Stimulated activated CD4-positive, alpha-beta T cell treated with anti-CD3 and anti-CD28 coated beads, TNF-alpha, amount 100 ng/mL, for 4 hours (primary cell): Measurements from ENCODE around the gene TSPEAR.
A peak's percentile ranks its signal among the peaks of the same experiment; 100 is the strongest.
"Not testable (repeated sequence)": the region's sequence is repeated elsewhere in the genome, so short reads cannot be mapped to it uniquely, and the experiment has no call there.

Experiments used
- DNase-seq, 3 experiments: peaks; one replicate each; pipeline ENCODE4 v3.0.0-alpha.2; 2020; ENCODE audit warnings: low read depth in 3 of 3

The TSPEAR gene

DNA sequence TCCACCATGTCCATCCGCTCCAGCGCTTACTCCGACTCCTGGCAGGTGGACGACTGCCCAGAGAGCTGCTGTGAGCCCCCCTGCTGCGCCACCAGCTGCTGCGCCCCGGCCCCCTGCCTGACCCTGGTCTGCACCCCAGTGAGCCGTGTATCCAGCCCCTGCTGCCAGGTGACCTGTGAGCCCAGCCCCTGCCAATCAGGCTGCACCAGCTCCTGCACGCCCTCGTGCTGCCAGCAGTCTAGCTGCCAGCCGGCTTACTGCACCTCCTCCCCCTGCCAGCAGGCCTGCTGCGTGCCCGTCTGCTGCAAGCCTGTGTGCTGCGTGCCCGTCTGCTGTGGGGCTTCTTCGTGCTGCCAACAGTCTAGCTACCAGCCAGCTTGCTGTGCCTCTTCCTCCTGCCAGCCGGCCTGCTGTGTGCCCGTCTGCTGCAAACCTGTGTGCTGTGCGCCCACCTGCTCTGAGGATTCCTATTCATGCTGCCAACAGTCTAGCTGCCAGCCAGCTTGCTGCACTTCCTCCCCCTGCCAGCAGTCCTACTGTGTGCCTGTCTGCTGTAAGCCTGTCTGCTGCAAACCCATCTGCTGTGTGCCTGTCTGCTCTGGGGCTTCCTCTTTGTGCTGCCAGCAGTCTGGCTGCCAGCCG, 84.1 kb downstream of the TSPEAR start:
- not testable (repeated sequence) for DNase-seq

DNA sequence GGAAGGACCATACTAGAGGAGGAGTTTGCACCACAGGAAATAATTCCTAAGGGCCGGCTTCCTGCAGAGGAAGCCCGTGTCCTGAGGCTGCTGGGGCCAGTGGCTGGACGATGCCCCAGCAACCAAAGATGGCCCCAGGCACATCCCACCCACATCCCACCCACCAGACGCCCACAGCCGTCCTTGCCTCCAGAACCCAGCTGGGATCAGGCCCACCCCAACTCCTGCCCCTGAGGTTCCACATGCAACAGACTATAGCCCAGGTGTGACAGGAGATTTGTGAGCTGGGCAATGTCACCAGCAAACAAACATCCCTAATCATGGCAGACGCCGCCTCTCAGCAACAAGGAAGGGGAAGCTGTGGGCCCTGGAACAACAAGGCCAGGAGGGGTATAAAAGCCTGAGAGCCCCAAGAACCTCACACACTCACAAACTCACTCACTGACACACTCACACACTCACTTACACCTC, 84.7 kb downstream of the TSPEAR start, which contains the start of gene KRTAP10-9:
Gene KRTAP10-9, plus strand, starts transcription at position 421 of the 471 bp plus-strand sequence. CDS start 79 bp downstream, outside the sequence.
- no peak for DNase-seq

DNA sequence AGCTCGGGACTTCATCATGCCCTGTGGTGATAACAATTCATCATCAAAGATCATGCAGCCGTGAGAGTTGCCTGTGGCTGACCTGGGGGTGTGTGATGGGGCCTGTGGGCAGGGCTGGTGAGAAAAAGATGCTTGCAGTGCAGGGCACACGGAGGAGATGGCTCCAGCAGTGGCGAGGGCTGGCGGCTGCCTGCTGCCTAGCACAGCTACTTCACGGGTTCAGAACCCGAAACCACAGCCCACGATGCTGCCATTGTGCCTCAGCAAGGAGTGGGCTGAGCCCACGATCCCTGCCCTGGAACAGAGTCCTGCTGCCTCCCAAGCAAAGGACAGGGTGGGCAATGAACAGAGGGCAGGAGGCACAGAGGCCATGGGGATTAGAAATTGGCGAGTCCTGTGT, 85.1 kb downstream of the TSPEAR start:
- no peak for DNase-seq

DNA sequence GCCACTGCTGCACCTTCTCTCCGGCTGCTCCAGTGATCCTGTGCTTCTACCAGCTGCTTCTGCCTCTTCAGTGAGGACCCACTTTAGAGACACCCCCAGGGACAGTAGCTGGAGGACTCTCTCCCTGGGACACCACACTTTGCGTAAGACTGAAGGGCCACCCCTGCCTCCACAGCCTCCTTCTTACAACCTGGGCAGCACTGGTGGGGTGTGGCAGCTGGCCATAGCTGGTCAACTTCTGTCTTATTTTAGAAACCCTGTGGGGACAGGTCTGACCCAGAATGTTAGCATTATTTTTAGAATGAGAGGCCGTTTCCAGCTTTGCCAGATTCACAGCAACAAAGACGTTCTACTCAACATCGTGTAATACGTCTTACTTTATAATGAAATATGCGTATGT, 85.6 kb downstream of the TSPEAR start:
- DNase-seq: no peak

DNA sequence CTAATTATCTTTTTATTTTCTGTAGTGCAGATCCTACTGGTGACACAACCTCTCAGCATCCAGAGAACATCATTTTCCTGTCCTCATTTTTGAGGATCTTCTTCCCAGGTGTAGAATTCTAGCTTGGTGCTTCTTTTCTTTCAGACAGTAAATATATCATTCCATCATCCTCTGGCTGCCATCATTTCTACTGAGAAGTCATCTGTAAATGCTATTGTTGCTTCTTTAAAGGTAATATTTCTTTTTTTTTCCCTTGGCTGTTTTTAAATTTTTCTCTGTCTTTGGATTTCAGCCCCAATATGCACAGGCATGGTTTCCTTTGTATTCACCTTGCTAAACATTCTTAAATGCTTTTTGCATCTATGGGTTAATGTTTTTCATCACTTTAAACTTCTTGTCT, 87.8 kb downstream of the TSPEAR start:
- no peak for DNase-seq

DNA sequence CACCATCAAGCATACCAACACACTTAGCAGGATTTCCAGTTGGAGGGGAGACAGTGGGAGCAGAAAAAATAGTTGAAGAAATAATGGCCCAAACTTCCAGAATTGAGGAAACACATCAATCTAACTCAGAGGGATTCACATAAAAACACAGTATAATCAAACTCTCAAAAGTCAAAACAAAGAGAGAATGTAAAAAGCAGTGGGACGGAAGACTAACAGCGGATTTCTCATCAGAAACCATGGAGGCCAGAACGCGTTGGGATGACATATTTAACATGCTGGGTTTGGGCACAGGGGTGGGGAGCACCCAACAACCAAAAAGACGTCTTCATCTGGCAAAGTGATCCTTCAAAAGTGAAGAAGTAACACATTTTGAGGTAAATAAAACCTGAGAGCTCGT, 91.5 kb downstream of the TSPEAR start:
- no peak for DNase-seq

DNA sequence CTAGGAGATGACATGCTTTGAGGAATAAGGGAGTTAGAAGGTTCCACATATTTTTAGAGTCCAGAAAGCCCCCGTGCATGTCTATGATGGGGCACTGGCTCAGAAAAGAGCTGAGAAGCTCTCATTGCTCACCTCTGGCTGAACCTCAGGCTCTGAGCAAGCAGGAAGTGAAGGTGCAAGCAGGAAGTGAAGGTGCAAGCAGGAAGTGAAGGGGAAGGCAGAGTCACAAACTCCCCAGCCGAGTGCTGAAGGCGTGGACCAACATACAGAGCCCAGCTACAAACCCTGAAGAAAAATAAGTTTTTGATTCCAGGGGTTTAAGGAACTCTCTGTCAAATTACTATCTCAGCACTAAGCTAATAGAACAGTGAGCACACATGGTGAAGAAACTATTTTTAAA, 92.5 kb downstream of the TSPEAR start:
- peak; percentile 17 to 41 (median 29) for DNase-seq

DNA sequence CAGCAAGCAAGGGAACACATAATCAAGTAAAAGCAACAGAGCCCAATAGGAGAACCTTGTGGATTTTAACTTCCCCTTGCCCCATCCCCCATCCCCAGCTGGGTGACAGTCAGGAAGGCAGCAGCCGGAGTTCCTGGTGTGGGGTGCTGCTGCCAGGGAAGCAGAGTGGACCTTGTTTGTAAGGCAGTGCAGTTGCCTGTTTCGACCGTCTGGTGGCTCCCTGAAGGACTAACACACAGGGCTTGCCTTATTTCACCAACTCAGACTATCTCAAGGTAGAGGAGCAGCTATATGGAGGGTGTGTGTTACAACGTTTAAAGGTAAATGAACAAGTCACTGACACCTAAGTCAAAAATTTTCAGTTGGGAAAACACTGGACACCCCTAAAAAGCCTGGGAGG, 92.9 kb downstream of the TSPEAR start:
- DNase-seq: no peak

DNA sequence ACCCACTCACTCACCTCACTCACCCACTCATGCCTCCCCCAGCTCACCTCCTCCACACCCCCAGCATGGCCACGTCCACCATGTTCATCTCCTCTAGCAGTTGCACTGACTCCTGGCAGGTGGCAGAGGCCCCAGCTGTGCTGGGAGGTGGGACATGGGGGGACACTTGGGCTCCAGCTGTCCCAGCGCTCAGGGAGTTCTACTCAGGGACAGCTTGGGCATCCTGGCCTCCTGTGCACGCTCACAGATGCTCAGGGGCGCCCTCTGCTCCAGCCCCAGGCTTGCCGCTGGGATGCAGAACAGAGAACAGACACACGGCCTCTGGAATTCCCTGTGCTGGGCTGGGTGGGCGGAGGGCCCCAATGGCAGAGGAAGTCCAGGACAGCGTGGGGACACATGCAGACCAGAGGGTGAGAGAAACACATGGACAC, 94.3 kb downstream of the TSPEAR start:
- no peak for DNase-seq

DNA sequence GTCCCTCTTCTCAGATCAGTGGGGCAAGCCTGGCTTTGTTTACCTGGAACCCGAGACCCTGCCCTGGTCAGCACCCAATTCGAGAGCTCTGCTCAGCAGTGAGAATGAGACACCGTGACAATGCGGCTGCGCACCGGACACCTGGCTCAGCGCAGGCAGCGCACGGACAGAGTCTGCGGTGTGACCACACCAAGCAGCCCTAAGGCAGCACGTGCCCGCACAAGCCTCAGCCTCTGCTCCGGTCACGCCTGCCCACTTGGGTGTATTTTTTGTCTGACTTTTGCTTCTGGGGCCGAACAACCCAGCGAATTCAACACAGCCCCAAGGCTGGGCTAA, 94.8 kb downstream of the TSPEAR start:
- DNase-seq: no peak

DNA sequence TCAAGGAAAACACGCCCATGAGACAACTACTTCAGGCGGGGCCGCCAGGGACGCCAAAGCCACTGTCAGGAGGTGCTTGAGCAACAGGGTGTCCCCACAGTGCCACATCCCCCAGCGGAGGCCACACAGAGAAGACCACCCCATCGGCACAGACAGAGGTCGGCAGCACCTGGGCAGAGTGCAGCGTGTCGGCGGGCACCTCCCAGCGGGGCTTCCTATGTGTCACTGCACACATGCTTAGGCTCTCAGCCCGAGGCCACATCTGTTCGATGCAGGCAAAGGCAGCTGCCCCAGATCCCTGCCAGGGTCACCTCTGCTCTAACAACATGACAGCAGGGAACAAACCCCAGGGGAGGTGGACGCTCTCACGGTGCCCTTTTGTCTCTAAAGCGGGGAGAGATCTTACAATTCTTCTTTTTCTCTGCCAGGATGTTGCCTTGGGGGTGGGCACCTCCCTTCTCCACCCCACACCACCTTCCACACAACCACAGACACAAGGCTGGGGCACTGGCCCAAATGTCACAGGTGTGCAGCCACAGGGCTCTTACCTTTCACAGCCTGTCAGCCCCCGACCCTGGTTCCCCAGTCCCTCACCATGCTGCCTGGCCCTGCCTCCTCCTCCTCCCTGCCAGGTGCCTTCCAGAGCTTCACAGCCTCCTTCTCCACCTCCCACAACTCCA, 95.3 kb downstream of the TSPEAR start:
- no peak for DNase-seq

DNA sequence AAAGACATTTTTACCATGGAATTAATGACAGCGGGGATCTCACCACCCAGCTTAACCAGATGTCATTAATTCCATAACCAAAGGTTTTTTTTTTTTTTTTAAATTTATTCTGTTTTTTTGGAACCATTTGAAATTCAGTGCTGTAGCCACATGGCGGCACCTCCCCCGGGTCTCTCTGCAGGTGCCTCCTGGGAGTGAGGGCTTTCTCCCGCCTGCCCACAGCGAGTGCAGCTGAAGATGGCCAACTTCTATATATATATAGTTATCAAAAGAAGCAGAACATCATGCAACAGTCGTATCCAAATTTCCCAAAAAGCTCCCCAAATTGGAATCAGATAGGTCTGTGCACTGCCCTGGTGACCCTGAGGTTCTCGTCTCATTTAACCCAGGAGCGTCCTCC, 95.9 kb downstream of the TSPEAR start:
- no peak for DNase-seq

DNA sequence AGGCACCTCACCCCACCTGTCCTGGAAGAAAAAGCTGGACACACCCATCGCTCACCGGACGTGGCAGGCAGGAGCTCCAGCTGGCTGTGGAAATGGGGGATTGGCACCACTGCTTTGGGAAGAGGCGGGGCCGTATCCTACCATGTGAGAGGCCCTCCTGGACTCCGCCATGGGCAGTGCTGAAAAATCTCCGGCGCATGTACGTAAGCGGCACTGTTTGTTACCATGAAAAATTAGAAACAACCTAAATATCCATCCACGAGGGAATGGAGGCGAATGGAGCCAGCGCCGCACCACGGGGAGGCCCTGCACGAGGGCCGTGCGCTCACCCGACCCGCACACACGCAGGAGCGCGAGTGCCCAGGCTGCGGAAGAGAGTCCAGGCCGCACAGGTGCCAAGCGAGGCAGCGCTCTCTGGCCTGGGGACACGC, 96.4 kb downstream of the TSPEAR start:
- DNase-seq: no peak

DNA sequence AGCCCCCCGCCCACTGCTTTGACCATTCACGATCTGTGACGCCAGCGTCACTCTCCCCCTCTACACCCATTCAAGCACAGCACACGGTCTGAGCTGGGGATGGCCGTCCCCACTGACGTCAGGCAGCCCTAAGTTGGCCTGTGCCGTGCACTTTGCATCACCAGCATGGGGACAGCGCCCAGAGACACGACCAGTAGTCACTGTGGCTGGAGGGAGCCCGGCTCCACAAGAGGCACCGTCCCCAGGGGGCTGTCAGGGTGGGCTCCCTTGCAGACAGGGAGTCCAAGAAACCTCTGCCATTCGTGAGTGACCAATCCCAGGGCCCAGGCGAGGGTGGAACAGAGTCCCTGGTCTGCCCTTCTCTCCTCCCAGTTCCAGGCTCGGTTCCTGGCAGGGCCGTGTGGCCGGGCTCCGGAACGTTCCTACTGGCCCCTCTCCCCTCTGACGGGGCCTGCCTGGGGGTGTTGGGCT, 97.2 kb downstream of the TSPEAR start:
- DNase-seq: no peak

DNA sequence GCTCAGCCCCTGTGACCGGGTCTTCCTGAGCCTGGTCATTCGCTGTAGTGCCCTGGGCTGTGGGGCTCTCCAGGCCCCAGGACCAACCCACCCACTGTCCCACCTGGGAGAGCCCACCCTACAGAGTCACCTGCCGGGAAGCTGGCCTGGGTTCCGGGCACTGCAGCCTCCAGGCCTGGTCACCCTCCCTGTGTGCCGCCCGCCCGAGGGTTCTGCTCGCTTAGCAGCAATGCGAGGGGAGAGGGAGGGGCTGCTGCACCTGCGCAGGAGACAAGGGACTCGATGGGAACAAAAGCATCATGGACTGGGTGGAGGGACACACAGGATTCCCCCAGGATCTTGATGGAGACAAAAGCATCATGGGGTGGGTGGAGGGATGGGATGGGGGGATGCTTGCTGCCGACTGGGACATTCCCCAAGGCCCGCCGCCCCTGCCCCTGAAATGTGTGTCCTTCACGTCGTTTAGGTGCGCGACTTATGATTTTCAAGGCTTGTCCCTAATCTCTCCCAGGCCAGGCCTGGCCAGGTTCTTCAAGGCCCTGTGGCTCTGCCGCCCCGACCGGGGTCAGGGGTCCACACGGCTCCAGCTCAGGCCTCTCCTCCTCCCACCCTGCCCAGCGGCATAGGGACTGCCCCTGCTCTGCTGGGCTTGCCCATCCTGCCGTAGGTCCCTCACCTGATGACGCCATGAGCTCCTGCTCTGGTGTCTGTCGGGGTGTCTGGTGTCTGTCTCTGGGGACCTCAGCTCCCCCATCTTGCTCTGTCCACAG, 97.8 kb downstream of the TSPEAR start:
- DNase-seq: no peak

DNA sequence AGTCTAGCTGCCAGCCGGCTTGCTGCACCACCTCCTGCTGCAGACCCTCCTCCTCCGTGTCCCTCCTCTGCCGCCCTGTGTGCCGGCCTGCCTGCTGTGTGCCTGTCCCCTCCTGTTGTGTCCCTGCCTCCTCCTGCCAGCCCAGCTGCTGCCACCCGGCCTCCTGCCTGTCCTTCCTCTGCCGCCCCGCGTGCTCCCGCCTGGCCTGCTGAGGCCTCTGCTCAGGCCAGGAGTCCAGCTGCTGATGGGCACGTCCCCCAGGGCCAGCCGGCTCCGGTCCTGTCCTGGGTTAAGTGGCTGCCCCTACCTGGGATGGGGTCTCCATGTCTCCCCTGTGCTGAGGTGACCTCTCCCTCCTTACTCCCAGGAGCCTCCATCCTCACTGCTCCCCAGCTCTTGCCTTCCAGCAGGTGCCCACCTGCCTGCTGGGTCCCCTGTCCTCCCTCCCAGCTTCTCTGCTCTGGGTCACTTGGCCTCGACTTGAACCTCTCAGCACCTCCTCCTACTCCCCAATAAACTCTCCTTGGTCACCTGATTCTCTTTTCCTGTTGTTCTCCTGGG, 98.6 kb downstream of the TSPEAR start:
- DNase-seq: no peak

DNA sequence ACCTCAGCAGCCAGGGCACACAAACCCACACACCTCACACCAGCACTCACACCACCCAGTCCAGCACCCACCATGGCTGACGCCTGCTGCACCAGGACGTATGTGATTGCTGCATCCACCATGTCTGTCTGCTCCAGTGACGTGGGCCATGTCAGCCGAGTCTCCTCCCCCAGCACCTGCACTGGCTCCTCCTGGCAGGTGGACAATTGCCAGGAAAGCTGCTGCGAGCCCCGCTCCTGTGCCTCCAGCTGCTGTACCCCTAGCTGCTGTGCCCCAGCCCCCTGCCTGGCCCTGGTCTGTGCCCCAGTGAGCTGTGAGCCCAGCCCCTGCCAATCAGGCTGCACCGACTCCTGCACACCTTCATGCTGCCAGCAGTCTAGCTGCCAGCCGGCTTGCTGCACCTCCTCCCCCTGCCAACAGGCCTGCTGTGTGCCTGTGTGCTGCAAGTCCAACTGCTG, 99.3 kb downstream of the TSPEAR start, which contains the start of gene KRTAP10-8:
Gene KRTAP10-8, plus strand, starts transcription at position 51 of the 458 bp plus-strand sequence. Its CDS starts 22 bp downstream, at position 73.
- no peak for DNase-seq

DNA sequence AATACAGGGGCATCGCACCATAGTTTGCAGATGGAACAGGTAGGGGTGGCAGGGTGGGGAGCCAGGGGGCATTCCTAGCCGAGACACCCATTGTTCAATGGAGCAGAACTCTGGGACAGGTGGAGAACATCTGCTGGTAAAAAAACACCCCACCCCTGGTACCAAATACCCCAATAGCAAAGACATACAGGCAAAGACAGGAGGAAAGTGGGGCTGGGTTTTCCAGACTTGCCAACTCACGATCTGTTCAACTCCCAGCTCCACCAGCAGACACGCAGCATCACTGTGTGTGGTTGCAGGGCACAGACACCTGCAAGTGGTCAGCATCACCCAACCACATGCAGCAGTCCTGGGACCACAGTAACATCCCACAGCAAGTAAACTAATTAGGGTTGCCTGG, 99.8 kb downstream of the TSPEAR start:
- DNase-seq: no peak

DNA sequence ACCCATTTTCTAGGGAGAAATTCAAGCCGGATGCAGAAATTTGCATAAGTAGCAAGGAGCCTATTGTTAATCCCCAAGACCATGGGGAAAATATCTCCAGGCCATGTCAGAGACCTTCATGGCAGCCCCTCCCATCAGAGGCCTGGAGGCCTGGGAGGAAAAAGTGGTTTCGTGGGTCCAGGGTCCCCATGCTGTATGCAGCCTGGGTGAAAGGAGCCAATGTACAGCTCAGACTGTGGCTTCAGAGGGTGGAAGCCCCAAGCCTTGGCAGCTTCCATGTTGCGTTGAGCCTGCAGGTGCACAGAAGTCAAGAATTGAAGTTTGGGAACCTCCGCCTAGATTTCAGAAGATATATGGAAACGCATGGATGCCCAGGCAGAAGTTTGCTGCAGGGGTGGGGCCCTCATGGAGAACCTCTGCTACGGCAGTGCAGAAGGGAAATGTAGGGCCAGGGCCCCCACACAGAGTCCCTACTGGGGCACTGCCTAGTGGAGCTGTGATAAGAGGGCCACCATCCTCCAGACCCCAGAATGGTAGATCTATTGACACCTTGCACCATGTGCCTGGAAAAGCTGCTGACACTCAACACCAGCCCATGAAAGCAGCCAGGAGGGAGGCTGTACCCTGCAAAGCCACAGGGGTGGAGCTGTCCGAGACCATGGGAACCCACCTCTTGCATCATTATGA, 101.1 kb downstream of the TSPEAR start:
- not testable (repeated sequence) for DNase-seq

DNA sequence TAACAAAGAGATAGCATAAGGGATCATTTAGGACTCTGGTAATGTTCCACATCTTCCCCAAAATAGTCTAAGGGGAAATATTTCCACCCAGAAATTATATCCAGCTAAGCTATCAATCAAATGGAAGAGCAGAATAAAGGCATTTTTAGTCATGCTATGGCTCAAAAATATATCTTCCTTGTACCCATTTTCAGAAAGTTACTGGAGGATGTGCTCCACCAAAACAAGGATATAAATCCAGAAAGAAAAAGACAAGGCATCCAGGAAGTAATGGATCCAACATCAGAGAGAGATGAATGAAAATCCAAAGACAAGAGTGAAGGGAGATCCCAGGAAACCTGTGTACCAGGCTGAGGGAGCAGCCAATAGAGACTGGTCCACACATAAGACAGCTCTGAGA, 102.2 kb downstream of the TSPEAR start:
- DNase-seq: no peak

DNA sequence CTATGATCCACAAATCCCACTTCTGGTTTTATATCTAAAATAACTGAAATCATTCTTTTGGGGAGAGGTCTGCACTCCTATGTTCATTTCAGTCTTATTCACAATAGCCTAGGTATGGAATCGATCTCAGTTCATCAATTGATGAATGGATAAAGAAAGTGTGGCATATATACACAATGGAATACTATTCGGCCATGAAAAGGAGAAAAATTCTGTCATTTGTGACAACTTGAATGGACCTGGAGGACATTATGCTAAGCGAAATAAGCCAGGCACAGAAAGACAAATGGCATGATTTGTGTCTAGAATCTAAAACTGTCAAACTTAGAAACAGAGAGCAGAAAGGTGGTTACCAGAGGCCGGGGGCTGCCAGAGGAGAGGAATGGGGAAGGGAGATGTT, 104.9 kb downstream of the TSPEAR start:
- DNase-seq: no peak
